MM.1S (cell line): ENCODE results near the gene PTPRN2.
A peak's percentile ranks its signal among the peaks of the same experiment; 100 is the strongest.

ENCODE experiments used
- DNase-seq: peaks from one replicate; pipeline ENCODE4 v3.0.0-alpha.2; 2015
- H2AFZ ChIP-seq: fragments of 300-600 bp; sonication (generic); 2 replicates; pipeline ENCODE4 v1.6.0; 2016; ENCODE audit warnings: antibody characterized with exemption, low read length
- H3F3A ChIP-seq: fragments of 300-600 bp; sonication (generic); 2 replicates; pipeline ENCODE4 v1.6.1; 2016; ENCODE audit warnings: mild to moderate bottlenecking, antibody characterized with exemption, low read length, moderate library complexity, mixed read lengths; ENCODE audit not compliant: insufficient read depth
- H3K27ac ChIP-seq: fragments of 300-600 bp; sonication (generic); 2 replicates; pipeline ENCODE4 v1.5.1; 2016; ENCODE audit warnings: mild to moderate bottlenecking, low read length
- H3K27me3 ChIP-seq: fragments of 300-600 bp; sonication (generic); replicated peaks from 2 replicates; pipeline ENCODE4 v1.6.0; 2016; ENCODE audit warnings: low read length; ENCODE audit not compliant: insufficient read depth
- H3K36me3 ChIP-seq: fragments of 300-600 bp; sonication (generic); replicated peaks from 2 replicates; pipeline ENCODE4 v1.6.1; 2016; ENCODE audit warnings: mild to moderate bottlenecking, low read length, mixed read lengths; ENCODE audit not compliant: insufficient read depth
- H3K4me1 ChIP-seq: fragments of 300-600 bp; sonication (generic); 2 replicates; pipeline ENCODE4 v1.6.1; 2016; ENCODE audit warnings: low read length, mixed read lengths
- H3K4me2 ChIP-seq: fragments of 300-600 bp; sonication (generic); 2 replicates; pipeline ENCODE4 v1.6.0; 2016; ENCODE audit warnings: low read depth, low read length
- H3K4me3 ChIP-seq: fragments of 300-600 bp; sonication (generic); 2 replicates; pipeline ENCODE4 v1.5.1; 2016; ENCODE audit warnings: low read length, mixed read lengths
- H3K79me2 ChIP-seq: fragments of 300-600 bp; sonication (generic); 2 replicates; pipeline ENCODE4 v1.6.1; 2016; ENCODE audit warnings: mixed run types, low read length, mixed read lengths
- H3K9ac ChIP-seq: fragments of 300-600 bp; sonication (generic); 2 replicates; pipeline ENCODE4 v1.6.1; 2016; ENCODE audit warnings: low read length, mixed read lengths
- H3K9me2 ChIP-seq: fragments of 300-600 bp; sonication (generic); replicated peaks from 2 replicates; pipeline ENCODE4 v1.6.1; 2016; ENCODE audit warnings: mild to moderate bottlenecking, low read length, mixed read lengths; ENCODE audit not compliant: insufficient read depth
- H3K9me3 ChIP-seq: fragments of 300-600 bp; sonication (generic); replicated peaks from 2 replicates; pipeline ENCODE4 v1.6.1; 2016; ENCODE audit warnings: mild to moderate bottlenecking, low read length, mixed read lengths; ENCODE audit not compliant: insufficient read depth
- H4K20me1 ChIP-seq: fragments of 300-600 bp; sonication (generic); 2 replicates; pipeline ENCODE4 v1.6.1; 2016; ENCODE audit warnings: mild to moderate bottlenecking, low read length, moderate library complexity, mixed read lengths; ENCODE audit not compliant: insufficient read depth
- EZH2 ChIP-seq: fragments of 300-600 bp; sonication (generic); optimal IDR thresholded peaks from 2 replicates; pipeline ENCODE3; 2017; ENCODE audit warnings: low read depth, mild to moderate bottlenecking, antibody characterized with exemption, low read length, mixed read lengths
- EZH2phosphoT487 ChIP-seq: fragments of 300-600 bp; sonication (generic); IDR thresholded peaks from 2 replicates; pipeline ENCODE4 v1.6.1; 2018; ENCODE audit warnings: antibody characterized with exemption, low read length
- TF ChIP-seq, protein P1 (sequence below): fragments of 300-600 bp; sonication (generic); IDR thresholded peaks from 2 replicates; pipeline ENCODE4 v1.5.1; 2016; ENCODE audit warnings: antibody characterized with exemption, low read length, mixed read lengths

Gene PTPRN2

DNA sequence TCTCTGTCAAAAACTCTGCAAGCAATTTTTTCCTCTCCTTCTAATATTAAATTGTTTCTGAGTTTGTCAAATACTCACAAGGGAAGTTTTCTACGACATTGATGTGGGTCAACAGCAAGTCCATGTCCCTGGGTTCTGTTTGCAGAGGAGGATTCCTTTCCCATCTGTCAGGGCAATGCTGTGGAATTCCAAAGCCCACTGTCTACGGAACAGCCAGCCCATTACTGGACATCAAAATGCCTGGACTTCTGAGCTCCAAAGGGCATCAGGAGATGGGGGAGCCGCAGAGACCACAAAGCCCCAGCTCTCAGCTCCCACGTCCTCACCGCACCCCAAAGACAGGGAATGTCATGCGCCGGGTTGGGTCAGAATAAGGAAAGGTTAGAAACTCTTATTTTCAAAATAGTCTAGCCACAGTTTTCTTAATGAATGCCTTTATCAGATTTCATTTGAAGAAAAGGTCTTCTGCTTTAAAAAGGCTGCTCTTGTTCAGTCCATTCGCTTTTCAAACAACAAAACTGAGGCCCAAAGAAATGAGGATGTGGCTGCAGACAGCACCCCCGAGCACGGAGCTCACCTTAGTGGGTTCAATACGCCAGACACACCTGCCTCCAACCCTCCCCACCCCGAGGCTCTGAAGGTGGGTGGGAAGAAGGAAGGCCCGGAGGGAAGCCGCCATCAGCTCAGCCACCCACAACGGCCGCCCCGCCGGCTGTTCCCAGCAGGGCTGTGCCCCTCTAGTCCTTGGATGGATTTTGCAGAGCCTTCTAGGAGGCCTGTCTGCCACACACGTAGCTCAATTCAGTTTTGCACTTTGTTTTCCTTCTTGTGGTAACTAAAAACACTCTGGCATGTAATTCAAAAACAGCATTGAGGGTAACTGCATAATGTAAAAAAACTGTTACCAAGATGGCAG is 44.7 kb downstream of the PTPRN2 start:
- Histone ChIP-seq H3F3A (no peaks in the 10 kb centered on the region), H3K36me3 (no peaks in the 10 kb centered on the region), H3K79me2 (no peaks in the 10 kb centered on the region), H4K20me1 (no peaks in the 10 kb centered on the region), H3K27me3 (peaks cover 82% of the 10 kb centered on the region), H3K27ac (no peak overlapping the region), H3K4me2 (no peak overlapping the region), H3K9me2 (no peaks in the 10 kb centered on the region), H2AFZ (no peak overlapping the region), H3K9ac (no peak overlapping the region), H3K9me3 (no peaks in the 10 kb centered on the region), H3K4me1 (no peaks in the 10 kb centered on the region), H3K4me3 (no peak overlapping the region)
- TF ChIP-seq EZH2 (no peak), EZH2phosphoT487 (no peak)
- TF ChIP-seq, protein P1, sequence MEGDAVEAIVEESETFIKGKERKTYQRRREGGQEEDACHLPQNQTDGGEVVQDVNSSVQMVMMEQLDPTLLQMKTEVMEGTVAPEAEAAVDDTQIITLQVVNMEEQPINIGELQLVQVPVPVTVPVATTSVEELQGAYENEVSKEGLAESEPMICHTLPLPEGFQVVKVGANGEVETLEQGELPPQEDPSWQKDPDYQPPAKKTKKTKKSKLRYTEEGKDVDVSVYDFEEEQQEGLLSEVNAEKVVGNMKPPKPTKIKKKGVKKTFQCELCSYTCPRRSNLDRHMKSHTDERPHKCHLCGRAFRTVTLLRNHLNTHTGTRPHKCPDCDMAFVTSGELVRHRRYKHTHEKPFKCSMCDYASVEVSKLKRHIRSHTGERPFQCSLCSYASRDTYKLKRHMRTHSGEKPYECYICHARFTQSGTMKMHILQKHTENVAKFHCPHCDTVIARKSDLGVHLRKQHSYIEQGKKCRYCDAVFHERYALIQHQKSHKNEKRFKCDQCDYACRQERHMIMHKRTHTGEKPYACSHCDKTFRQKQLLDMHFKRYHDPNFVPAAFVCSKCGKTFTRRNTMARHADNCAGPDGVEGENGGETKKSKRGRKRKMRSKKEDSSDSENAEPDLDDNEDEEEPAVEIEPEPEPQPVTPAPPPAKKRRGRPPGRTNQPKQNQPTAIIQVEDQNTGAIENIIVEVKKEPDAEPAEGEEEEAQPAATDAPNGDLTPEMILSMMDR: no peak
- no peak for DNase-seq

DNA sequence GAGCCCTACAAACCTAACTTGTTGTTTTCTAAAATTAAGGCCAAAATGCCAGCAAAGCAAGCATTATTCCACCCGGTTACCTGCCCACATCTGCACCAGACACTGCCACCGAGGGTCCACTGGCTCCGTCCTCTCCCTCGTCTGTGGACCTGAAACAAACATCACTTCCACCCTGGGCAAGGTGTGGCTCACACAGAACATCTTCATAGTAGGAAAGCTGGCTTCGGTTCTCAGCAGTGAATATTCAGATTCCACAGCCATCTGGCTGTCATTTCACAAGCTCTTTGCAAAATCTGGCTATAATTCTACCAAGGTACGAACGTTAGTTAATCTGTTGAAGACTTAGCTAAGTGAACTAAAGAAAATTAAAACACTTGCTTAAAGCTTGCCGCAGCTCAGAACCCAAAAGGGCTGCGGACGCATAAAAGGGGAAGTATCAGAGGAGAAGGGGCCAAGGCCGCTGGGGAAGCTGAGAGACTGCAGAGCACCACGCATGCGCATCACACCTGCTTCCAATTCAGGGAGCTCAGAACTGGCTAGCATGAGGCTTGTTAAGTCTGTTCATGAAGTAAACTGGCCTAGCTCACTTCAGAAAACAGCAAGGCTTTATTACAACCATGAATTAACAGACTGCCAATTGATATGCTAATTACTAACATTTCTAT is 46.1 kb downstream of the PTPRN2 start:
- no peaks in the 10 kb centered on the region for H3K9me3 ChIP-seq
- no peak overlapping the region for H3K4me3 ChIP-seq
- no peaks in the 10 kb centered on the region for H3K36me3 ChIP-seq
- no peak overlapping the region for H3K27ac ChIP-seq
- H3K9me2 ChIP-seq: no peaks in the 10 kb centered on the region
- no peak overlapping the region for H3K4me2 ChIP-seq
- peaks cover 77% of the 10 kb centered on the region for H3K27me3 ChIP-seq
- H3F3A ChIP-seq: no peaks in the 10 kb centered on the region
- H2AFZ ChIP-seq: no peak overlapping the region
- DNase-seq: peak; percentile 19
- no peaks in the 10 kb centered on the region for H3K79me2 ChIP-seq
- H3K9ac ChIP-seq: no peak overlapping the region
- TF ChIP-seq, protein P1: no peak
- TF ChIP-seq EZH2phosphoT487 (no peak), EZH2 (no peak)
- no peaks in the 10 kb centered on the region for H3K4me1 ChIP-seq
- H4K20me1 ChIP-seq: no peaks in the 10 kb centered on the region

DNA sequence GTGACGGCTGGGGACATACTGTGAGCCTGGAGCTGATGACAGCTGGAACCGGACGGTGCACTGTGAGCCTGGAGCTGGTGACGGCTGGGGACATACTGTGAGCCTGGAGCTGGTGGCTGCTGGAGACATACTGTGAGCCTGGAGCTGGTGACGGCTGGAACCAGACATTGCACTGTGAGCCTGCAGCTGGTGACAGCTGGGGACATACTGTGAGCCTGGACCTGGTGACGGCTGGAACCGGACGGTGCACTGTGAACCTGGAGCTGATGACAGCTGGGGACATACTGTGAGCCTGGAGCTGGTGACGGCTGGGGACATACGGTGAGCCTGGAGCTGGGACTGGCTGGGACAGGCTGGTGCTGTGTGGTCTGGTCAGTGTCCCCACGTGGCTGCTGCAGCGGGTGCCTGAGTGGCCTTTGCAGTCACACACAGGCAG is 47.9 kb downstream of the PTPRN2 start:
- H3K27me3 ChIP-seq: peaks cover 74% of the 10 kb centered on the region
- no peak for DNase-seq

More for the DNA sequence above, 47.9 kb downstream of the PTPRN2 start:
- H3K36me3 ChIP-seq: no peaks in the 10 kb centered on the region
- H4K20me1 ChIP-seq: no peaks in the 10 kb centered on the region
- H3K4me3 ChIP-seq: no peak overlapping the region
- no peaks in the 10 kb centered on the region for H3F3A ChIP-seq
- TF ChIP-seq EZH2phosphoT487 (no peak), EZH2 (no peak)
- TF ChIP-seq, protein P1: no peak
- no peak overlapping the region for H2AFZ ChIP-seq
- H3K4me2 ChIP-seq: no peak overlapping the region
- H3K9ac ChIP-seq: no peak overlapping the region
- H3K4me1 ChIP-seq: no peaks in the 10 kb centered on the region
- no peaks in the 10 kb centered on the region for H3K9me2 ChIP-seq
- no peak overlapping the region for H3K27ac ChIP-seq
- no peaks in the 10 kb centered on the region for H3K9me3 ChIP-seq
- no peaks in the 10 kb centered on the region for H3K79me2 ChIP-seq
